ENCODE measurements around the gene A2M. TPM values are rescaled to one million over a fixed set of nuclear protein-coding genes. Genes with fewer than 3 reads are reported as not detected.

Gene A2M
- total and polyA plus RNA-seq, 2 of the 4 experiments (the other 2 are of a cell fraction) = 1.1 to 3.2 TPM

DNA sequence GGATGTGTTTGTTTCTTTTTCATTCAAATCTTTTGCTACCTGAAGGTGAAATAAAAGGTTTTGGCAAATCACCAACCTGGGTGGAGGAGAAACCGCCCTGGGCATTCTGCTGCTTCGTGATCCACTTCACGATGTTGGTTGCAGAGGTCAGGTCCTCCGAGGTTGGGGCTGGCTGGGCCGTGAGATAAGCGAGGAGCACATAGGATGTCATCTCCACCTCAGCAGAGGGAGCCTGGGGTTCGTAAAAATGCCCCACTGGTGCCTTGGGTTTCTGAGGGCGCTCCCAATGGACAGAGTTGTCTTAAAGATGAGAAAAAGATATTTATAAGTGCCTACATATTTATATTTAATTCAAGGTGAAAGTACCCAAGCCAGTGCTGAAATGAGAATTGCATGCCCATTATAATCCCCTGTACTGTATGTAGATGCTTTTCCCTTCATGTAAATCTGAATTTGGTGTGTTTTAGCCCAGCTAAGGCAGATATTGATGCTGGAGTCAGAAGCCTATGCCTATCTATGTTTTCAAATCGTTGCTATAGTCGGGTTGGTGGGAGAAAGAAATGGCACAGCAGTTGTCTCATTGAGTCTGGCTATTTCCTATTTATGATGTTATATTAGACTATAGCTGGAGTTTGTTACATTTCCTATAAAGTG, 41.1 kb downstream of the A2M start:
- no peak overlapping the region for H2AK5ac ChIP-seq (ENCODE audit: low read depth, low read length)
- no peaks in the 10 kb centered on the region for H3K4me1 ChIP-seq (ENCODE audit: control insufficient read depth, insufficient read depth, low read length)
- no peak overlapping the region for H3K14ac ChIP-seq (replicated peaks; ENCODE audit: low read depth, low read length)
- H3K79me1 ChIP-seq (ENCODE audit: low read depth in 1 of 2, low read length in 2 of 2) = no peaks in the 10 kb centered on the region
- no peak overlapping the region for H3K9ac ChIP-seq (ENCODE audit: low read depth, low read length)
- no peak overlapping the region for H2AFZ ChIP-seq (replicated peaks; ENCODE audit: low read length, poor library complexity)
- intact Hi-C loops (cut with micrococcal nuclease) (no loop called here), dilution Hi-C loops (cut with HindIII; ENCODE audit: low sequenced_read_pairs, unreplicated experiment) (no loop called here), in situ Hi-C loops (cut with MboI; ENCODE audit: low sequenced_read_pairs) (no loop called here)
- H4K20me1 ChIP-seq (ENCODE audit: insufficient read depth, low read length) = no peaks in the 10 kb centered on the region
- ChIA-PET POLR2A (ENCODE audit: unreplicated experiment) (no interaction called here), CTCF (no interaction called here)
- H3K36me3 ChIP-seq (ENCODE audit: control insufficient read depth, insufficient read depth, low read length) = peaks cover 12% of the 10 kb centered on the region; the same call in 1 of the 2 replicates
- no peak overlapping the region for H4K8ac ChIP-seq (ENCODE audit: low read depth in 2 of 2, low read length in 2 of 2)
- no TSS peak for BruUV-seq (replicated peaks)
- no peak overlapping the region for H2BK15ac ChIP-seq (ENCODE audit: low read depth, low read length)
- ATAC-seq (ENCODE audit: low read depth) (no peak), DNase-seq (no peak)
- no peaks in the 10 kb centered on the region for H3K27me3 ChIP-seq (ENCODE audit: control insufficient read depth, insufficient read depth, low read length)
- TF ChIP-seq, protein P1, sequence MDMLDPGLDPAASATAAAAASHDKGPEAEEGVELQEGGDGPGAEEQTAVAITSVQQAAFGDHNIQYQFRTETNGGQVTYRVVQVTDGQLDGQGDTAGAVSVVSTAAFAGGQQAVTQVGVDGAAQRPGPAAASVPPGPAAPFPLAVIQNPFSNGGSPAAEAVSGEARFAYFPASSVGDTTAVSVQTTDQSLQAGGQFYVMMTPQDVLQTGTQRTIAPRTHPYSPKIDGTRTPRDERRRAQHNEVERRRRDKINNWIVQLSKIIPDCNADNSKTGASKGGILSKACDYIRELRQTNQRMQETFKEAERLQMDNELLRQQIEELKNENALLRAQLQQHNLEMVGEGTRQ (IDR thresholded peaks at IDR 0.05; ENCODE audit: low read depth, low read length) = no peak
- TF ChIP-seq MAZ (IDR thresholded peaks at IDR 0.05; ENCODE audit: borderline replicate concordance, low read depth, low read length) (no peak), RCOR1 (IDR thresholded peaks at IDR 0.05; ENCODE audit: insufficient replicate concordance, low read length) (no peak), MAFK (IDR thresholded peaks at IDR 0.05; ENCODE audit: low read depth, low read length) (no peak), NFE2L2 (IDR thresholded peaks at IDR 0.05; ENCODE audit: low read depth, low read length) (no peak), CEBPB (IDR thresholded peaks at IDR 0.05; ENCODE audit: low read depth, low read length) (no peak), RAD21 (IDR thresholded peaks at IDR 0.05; ENCODE audit: low read length) (no peak), SMC3 (IDR thresholded peaks at IDR 0.05; ENCODE audit: low read depth, low read length) (no peak), MXI1 (IDR thresholded peaks at IDR 0.05; ENCODE audit: borderline replicate concordance, low read depth, low read length) (no peak), POLR2A (IDR thresholded peaks at IDR 0.05; ENCODE audit: low read depth, low read length) (no peak), RFX5 (IDR thresholded peaks at IDR 0.05; ENCODE audit: low read depth, low read length) (no peak), FOS (IDR thresholded peaks at IDR 0.05; ENCODE audit: low read depth, low read length) (no peak)
- TF ChIP-seq, protein P2, sequence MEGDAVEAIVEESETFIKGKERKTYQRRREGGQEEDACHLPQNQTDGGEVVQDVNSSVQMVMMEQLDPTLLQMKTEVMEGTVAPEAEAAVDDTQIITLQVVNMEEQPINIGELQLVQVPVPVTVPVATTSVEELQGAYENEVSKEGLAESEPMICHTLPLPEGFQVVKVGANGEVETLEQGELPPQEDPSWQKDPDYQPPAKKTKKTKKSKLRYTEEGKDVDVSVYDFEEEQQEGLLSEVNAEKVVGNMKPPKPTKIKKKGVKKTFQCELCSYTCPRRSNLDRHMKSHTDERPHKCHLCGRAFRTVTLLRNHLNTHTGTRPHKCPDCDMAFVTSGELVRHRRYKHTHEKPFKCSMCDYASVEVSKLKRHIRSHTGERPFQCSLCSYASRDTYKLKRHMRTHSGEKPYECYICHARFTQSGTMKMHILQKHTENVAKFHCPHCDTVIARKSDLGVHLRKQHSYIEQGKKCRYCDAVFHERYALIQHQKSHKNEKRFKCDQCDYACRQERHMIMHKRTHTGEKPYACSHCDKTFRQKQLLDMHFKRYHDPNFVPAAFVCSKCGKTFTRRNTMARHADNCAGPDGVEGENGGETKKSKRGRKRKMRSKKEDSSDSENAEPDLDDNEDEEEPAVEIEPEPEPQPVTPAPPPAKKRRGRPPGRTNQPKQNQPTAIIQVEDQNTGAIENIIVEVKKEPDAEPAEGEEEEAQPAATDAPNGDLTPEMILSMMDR (conservative IDR thresholded peaks at IDR 0.05; ENCODE audit: low read depth, low read length) = no peak
- TF ChIP-seq, protein P3, sequence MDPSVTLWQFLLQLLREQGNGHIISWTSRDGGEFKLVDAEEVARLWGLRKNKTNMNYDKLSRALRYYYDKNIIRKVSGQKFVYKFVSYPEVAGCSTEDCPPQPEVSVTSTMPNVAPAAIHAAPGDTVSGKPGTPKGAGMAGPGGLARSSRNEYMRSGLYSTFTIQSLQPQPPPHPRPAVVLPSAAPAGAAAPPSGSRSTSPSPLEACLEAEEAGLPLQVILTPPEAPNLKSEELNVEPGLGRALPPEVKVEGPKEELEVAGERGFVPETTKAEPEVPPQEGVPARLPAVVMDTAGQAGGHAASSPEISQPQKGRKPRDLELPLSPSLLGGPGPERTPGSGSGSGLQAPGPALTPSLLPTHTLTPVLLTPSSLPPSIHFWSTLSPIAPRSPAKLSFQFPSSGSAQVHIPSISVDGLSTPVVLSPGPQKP (IDR thresholded peaks at IDR 0.05; ENCODE audit: borderline replicate concordance, low read depth, low read length) = no peak
- no peaks in the 10 kb centered on the region for H3K9me1 ChIP-seq (ENCODE audit: insufficient read depth, low read length)
- H3K4ac ChIP-seq (ENCODE audit: low read depth, low read length) = no peak overlapping the region
- H2BK120ac ChIP-seq (ENCODE audit: low read depth, low read length) = no peak overlapping the region
- H3K23ac ChIP-seq (ENCODE audit: low read depth, low read length) = no peak overlapping the region
- no peak overlapping the region for H3K4me3 ChIP-seq (ENCODE audit: insufficient read depth, low read depth, low read length)
- no CpG with 5 or more reads among the region's 10 CpGs for WGBS, 2 experiments (ENCODE audit: extremely low coverage in 2 of 2, insufficient read length in 1 of 2)
- no peak overlapping the region for H3K18ac ChIP-seq (ENCODE audit: low read depth, low read length)
- H4K5ac ChIP-seq (ENCODE audit: low read depth, low read length) = no peak overlapping the region
- no peak overlapping the region for H2AK9ac ChIP-seq (replicated peaks; ENCODE audit: low read depth, low read length, poor library complexity)
- H3K27ac ChIP-seq (ENCODE audit: insufficient read depth, low read length) = no peak overlapping the region
- H3K56ac ChIP-seq (ENCODE audit: extremely low read depth, insufficient read depth, low read length) = no peak overlapping the region
- H3K9me3 ChIP-seq (ENCODE audit: control insufficient read depth, insufficient read depth, low read length) = no peaks in the 10 kb centered on the region
- no peak overlapping the region for H2BK5ac ChIP-seq (ENCODE audit: low read depth, low read length, poor library complexity, severe bottlenecking)
- H2BK20ac ChIP-seq (ENCODE audit: low read depth, low read length) = no peak overlapping the region
- no peak overlapping the region for H3K4me2 ChIP-seq (ENCODE audit: low read depth, low read length)
- no peak overlapping the region for H4K91ac ChIP-seq (ENCODE audit: insufficient read depth, low read depth, low read length)
